ENCODE data around the gene MLST8. TPM values are rescaled to one million over a fixed set of nuclear protein-coding genes. Genes with fewer than 3 reads are reported as not detected.

MLST8 gene
- polyA plus RNA-seq, 1 donor from 2014 or later, result 44.1 TPM

DNA sequence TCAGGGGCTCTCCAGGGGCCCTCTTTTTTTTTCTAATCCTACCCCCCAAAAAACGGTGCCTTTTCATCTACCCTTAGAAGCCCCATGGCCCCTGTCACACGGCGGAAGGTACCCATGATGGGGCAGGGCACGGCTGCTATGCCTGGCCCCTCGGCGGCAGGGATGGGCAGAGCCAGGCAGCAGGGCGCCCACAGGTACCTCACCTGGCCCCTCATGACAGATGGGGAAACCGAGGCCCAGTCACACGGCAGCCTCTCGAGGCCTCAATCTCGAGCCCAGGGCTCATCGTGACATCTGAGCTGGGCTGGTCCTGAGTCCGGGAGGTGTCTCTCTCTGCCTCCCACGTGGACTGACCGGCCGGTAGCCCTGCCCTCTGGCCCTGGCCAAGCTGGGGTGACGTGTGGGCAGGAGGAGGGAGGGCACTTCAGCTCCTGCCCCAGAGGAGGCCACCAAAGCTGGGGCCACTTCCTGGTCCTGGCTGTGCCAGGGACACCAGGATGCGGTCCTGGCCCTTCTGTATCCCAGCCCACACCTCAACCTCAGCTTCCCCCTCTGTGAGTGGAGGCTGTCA lies 38.1 kb upstream of the MLST8 start:
- Mint-ChIP-seq H3K9me3 (no peaks in the 10 kb centered on the region), H3K36me3 (no peaks in the 10 kb centered on the region), H3K4me1 (no peaks in the 10 kb centered on the region), H3K27me3 (no peaks in the 10 kb centered on the region), H3K4me3 (no peak overlapping the region), H3K27ac (no peak overlapping the region)

DNA sequence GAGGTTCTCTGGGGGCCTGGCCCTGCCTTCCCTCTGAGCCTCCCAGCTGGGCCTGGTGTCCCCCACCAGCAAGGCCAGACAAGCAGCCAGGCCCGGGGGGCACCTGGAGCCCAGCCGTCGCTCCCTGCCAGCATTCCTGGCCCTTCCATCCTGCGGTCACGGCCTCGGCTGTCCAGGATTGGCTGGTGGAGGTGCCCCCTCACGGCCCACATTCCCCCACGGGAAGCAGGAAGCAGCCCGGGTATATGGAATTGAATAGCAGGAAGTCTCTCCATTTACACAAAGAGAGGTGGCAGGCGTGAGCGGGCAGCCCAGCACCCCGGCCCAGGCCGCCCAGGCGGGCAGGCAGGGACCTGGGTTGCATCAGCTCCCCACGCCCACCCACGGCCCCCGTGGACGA lies 35.2 kb upstream of the MLST8 start:
- no peak overlapping the region for H3K4me3 Mint-ChIP-seq
- H3K9me3 Mint-ChIP-seq, result no peaks in the 10 kb centered on the region
- H3K4me1 Mint-ChIP-seq, result no peaks in the 10 kb centered on the region
- peaks cover 5% of the 10 kb centered on the region for H3K36me3 Mint-ChIP-seq
- H3K27me3 Mint-ChIP-seq, result no peaks in the 10 kb centered on the region
- H3K27ac Mint-ChIP-seq, result no peak overlapping the region

DNA sequence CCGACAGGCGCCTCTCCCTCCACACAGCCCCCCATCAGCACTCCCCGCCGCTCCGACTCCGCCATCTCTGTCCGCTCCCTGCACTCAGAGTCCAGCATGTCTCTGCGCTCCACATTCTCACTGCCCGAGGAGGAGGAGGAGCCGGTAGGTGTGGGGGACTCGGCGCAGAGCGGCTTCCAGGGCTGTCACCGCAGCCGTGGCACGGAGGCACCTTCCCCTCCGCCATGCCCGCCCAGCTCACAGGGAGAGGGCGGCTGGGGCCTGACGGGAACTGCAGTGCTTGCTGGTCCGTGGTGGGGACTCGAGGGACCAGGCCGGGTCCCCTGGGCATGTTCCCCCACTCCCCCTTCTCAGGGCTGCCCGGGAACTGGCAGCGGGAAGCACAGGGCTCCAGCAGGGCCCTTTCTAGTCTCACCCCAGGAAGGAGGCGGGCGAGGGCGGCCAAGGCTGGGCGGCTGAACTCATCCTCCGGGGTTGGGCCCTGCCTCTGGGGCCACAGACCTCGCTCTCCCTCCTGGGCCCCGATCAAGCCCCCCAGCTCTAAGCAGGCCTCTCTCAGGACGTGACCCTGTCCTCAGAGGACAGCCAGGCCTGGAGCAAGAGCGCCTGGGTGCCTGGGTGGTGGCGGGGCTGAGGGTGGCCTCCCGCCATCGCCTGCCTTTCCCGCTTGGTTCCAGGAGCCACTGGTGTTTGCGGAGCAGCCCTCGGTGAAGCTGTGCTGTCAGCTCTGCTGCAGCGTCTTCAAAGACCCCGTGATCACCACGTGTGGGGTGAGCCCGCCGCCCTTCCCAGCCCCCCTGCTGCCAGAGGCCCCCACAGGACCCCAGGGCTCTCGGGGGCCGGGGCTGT lies 34.4 kb upstream of the MLST8 start:
- H3K9me3 Mint-ChIP-seq, result no peaks in the 10 kb centered on the region
- H3K27ac Mint-ChIP-seq, result no peak overlapping the region
- H3K4me1 Mint-ChIP-seq, result no peaks in the 10 kb centered on the region
- no peak overlapping the region for H3K4me3 Mint-ChIP-seq
- no peaks in the 10 kb centered on the region for H3K27me3 Mint-ChIP-seq
- peaks cover 5% of the 10 kb centered on the region for H3K36me3 Mint-ChIP-seq

DNA sequence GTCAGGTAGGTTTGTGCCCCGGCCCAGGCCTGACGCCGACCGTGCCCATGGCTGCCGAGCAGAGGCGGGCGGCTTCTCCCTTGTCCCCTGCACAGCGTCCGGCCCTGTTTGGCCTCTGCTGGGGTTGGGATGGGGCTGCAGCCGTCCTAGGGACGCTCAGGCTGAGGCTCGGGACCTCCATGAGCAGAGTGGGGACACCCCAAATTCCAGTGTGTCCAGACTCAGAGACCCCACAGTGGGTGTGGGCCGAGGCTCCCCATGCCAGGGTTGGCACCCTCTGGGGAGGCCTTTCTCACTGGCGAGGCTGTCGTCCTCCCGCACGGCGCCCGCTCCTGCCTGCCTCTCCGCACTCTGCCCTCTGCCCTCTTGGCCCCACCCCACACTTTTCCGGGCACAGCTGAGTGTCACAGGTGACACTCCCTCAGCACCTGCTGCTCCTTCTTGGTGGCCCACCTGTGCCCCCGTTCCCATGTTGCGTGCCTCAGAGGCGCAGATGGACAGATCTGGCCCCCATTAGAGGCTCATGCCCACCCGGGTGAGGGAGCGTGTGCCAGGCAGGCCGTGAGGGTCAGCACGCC lies 33.6 kb upstream of the MLST8 start:
- Mint-ChIP-seq H3K27ac (no peak overlapping the region), H3K9me3 (no peaks in the 10 kb centered on the region), H3K4me1 (no peaks in the 10 kb centered on the region), H3K4me3 (no peak overlapping the region), H3K36me3 (peaks cover 6% of the 10 kb centered on the region), H3K27me3 (no peaks in the 10 kb centered on the region)

DNA sequence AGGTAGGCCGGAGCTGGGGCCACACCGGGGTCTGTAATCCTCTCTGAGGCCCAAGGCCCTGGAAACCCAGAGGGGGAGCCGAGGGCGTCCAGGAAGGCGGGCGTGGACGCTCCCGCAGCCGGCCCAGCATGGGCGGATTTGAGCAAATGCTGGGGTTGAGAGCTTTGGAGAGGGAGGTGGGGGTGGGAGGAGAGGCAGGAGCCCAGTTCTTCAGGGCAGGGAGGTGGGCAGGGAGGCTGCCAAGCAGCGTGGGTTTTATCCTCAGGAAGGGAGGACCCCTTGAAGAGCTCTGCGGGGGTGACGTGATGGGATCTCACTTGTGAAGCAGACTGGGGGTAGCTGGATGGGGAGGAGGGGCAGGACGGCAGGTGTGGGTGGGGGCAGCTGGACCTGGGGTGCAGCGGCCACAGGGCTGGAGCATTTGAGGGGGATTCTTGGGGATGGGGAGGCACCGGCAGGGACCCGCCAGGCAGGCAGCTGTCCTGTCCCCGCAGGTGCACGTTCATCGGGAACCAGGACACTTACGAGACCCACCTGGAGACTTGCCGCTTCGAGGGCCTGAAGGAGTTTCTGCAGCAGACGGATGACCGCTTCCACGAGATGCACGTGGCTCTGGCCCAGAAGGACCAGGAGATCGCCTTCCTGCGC lies 32.4 kb upstream of the MLST8 start:
- Mint-ChIP-seq H3K4me3 (no peak overlapping the region), H3K27me3 (no peaks in the 10 kb centered on the region), H3K36me3 (peaks cover 6% of the 10 kb centered on the region), H3K27ac (peak overlapping the region in 1 of 3 donors; percentile 53), H3K4me1 (no peaks in the 10 kb centered on the region), H3K9me3 (no peaks in the 10 kb centered on the region)

DNA sequence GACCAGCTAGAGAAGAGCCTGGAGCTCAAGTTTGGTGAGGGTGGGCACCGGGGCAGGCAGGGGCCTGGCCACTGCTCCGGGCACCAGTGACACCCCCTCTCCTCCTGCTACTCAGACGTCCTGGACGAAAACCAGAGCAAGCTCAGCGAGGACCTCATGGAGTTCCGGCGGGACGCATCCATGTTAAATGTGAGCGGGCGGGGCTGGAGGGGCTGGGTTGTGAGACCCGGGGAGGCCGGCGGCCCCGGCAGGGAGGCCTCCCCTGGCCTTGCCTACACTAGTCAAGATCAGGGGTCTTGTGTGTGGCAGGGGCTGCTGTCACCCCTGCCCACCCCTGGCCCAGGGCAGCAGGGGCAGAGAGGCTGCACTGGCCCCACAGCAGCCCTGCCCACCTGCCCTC lies 31.9 kb upstream of the MLST8 start:
- Mint-ChIP-seq H3K4me3 (no peak overlapping the region), H3K27ac (no peak overlapping the region), H3K9me3 (no peaks in the 10 kb centered on the region), H3K4me1 (no peaks in the 10 kb centered on the region), H3K36me3 (peaks cover 6% of the 10 kb centered on the region), H3K27me3 (no peaks in the 10 kb centered on the region)

DNA sequence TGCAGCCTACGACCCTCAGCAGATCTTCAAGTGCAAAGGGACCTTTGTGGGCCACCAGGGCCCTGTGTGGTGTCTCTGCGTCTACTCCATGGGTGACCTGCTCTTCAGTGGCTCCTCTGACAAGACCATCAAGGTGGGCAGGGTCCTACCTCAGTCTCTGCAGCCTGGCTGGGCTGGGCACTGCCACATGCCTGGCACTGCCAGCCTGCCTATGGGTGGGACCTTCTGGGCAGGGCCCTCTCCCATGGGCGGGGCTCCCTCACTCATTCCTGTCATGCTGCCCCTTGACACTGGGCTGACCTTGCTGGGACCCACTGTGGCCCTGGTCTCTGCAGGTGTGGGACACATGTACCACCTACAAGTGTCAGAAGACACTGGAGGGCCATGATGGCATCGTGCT lies 31.3 kb upstream of the MLST8 start:
- Mint-ChIP-seq H3K27me3 (no peaks in the 10 kb centered on the region), H3K4me3 (no peak overlapping the region), H3K27ac (peak overlapping the region in 1 of 3 donors; percentile 62), H3K36me3 (peaks cover 6% of the 10 kb centered on the region), H3K9me3 (no peaks in the 10 kb centered on the region), H3K4me1 (no peaks in the 10 kb centered on the region)

DNA sequence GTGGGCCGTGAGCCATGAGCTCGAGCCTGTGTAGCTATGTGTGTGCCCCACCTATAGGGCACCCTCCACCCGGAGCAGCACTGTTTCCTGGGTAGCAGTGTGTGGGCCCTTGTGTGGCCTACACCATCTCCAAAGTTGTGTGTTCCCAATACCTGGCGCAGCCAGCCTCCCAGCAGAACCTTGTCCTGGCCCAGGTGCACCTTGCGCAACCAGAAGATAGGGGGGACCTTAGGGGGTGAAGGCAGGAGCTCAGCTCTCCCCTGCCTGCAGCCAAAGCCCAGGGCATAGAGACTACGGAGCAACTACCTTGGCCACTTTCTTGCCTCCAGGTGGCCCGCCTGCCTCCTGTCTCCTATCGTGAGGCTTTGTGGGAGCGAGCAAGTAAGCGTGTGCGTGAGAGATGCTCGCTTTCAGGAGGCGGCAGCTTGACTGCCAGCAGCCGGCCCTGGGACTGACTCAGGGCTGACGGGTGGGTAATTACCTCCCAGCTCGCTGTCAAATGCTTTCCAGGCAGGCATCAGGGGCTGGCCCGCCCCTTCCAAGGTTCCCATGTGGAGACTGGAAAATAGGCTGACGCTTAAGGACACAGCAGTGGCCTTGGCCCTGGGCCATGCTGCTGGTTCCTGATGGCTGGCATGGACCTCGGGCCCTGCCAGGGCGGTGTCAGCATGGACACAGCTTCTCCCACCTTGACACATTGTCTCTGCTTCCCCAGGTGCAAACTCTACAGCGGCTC lies 30.7 kb upstream of the MLST8 start:
- Mint-ChIP-seq H3K4me3 (no peak overlapping the region), H3K27me3 (no peaks in the 10 kb centered on the region), H3K36me3 (peaks cover 6% of the 10 kb centered on the region), H3K27ac (no peak overlapping the region), H3K4me1 (no peaks in the 10 kb centered on the region), H3K9me3 (no peaks in the 10 kb centered on the region)

DNA sequence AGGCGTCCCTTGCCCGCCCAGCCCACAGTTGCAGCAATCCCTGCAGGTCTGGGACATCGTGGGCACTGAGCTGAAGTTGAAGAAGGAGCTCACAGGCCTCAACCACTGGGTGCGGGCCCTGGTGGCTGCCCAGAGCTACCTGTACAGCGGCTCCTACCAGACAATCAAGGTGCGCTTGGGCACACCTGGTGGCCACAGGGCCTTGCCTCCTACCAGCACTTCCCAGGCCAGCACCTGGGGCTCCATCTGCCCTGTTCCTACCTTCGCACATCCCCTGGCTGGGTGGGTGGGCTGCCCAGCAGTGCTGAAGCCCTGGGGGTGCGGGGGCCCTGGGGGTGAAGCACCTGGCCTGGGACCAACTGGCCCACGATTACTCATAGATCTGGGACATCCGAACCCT lies 29.8 kb upstream of the MLST8 start:
- H3K4me1 Mint-ChIP-seq, result no peaks in the 10 kb centered on the region
- no peaks in the 10 kb centered on the region for H3K27me3 Mint-ChIP-seq
- H3K27ac Mint-ChIP-seq, result no peak overlapping the region
- H3K9me3 Mint-ChIP-seq, result no peaks in the 10 kb centered on the region
- peaks cover 6% of the 10 kb centered on the region for H3K36me3 Mint-ChIP-seq
- no peak overlapping the region for H3K4me3 Mint-ChIP-seq

DNA sequence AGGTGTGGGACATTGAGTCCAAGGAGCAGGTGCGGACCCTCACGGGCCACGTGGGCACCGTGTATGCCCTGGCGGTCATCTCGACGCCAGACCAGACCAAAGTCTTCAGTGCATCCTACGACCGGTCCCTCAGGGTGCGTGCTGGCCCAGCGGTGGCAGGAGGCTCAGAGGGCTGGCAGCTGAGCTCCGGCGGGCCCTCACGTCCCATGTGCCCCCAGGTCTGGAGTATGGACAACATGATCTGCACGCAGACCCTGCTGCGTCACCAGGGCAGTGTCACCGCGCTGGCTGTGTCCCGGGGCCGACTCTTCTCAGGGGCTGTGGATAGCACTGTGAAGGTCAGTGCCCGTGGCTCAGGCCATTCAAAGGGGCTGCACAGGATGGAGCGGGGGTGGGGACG lies 29.2 kb upstream of the MLST8 start:
- Mint-ChIP-seq H3K4me3 (peak overlapping the region in 1 of 4 donors; percentile 28), H3K9me3 (no peaks in the 10 kb centered on the region), H3K27me3 (no peaks in the 10 kb centered on the region), H3K27ac (no peak overlapping the region), H3K36me3 (peaks cover 6% of the 10 kb centered on the region), H3K4me1 (no peaks in the 10 kb centered on the region)

DNA sequence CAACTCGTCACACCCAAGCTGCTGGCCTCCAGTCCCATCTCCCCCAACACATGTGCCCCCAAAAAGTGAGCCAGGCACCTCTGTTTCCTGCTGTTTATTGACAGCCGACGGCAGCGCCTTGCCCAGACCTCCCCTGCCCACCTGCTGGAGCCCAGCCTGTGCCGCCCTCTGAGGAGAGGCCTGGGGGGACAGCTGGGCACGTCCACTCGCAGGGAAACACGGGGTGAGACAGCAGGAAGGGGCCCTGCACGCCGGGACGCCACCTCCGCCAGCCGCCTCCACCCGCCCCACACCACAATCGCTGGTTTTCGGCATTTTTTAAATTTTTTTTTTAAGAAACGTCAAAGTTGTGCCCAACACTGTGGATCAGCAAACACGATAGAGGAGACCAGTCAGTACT lies 28.2 kb upstream of the MLST8 start:
- Mint-ChIP-seq H3K4me1 (no peaks in the 10 kb centered on the region), H3K9me3 (no peaks in the 10 kb centered on the region), H3K4me3 (no peak overlapping the region), H3K36me3 (peaks cover 6% of the 10 kb centered on the region), H3K27me3 (no peaks in the 10 kb centered on the region), H3K27ac (no peak overlapping the region)

DNA sequence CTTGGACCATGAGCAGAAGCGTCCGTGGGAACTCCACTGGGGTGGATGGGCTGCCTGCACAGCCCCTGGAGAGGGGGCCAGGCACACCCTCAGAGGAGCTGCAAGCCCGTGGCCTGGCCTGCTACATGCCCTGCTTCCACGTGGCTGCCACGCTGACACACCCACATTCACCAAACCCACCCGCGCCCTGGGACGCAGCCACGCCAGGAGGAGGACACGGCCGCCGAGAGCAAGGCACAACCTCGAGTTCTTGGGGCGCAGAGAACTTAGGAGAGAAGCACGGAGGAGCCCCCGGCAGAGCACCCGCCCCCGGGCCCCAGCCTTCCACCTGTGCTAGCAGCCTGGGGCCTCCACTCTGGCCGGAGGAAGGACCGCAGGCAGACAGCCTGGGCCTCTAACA lies 27.7 kb upstream of the MLST8 start:
- H3K27ac Mint-ChIP-seq, result no peak overlapping the region
- no peaks in the 10 kb centered on the region for H3K4me1 Mint-ChIP-seq
- peaks cover 6% of the 10 kb centered on the region for H3K36me3 Mint-ChIP-seq
- peak overlapping the region in 1 of 4 donors; percentile 60 for H3K4me3 Mint-ChIP-seq
- H3K27me3 Mint-ChIP-seq, result no peaks in the 10 kb centered on the region
- H3K9me3 Mint-ChIP-seq, result no peaks in the 10 kb centered on the region

DNA sequence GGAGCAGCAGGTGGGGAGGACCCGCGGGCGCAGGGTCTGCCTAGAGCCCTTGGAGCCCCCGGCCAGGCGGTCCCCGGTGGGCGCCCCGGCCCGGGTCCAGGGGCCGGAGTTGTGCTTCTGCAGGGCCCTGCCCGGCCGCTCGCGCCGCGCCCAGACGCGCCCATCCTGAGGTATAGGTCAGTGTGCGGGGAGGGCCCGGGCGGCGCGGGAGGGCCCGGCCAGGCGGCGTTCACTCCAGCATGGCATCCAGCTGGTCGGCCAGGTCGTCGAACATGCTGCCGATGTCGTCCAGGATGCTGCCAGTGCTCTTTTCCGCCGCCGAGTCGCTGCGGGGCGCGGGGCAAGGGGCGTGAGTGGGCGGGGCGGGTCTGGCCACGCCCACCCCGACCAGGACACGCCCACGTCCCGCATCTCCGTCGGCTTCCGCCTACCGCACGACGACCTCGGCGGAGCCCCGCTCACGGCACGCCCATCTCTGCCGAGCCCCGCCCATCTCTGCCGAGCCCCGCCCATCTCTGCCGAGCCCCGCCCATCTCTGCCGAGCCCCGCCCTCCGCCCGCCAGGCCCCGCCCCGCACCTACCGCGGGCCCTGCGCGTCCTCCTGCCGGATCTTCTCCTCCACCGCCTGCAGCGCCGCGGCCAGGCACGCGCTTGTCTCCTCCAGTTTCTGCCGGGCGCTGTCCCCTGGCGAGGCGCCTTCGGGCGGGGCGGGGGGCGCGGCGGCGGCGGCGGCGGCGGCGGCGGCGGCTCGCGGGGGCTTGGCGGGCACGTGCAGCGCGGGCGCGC lies 26.7 kb upstream of the MLST8 start:
- peaks cover 0 to under 1% (median 0%) of the 10 kb centered on the region in 3 donors for H3K4me1 Mint-ChIP-seq
- no peak overlapping the region for H3K4me3 Mint-ChIP-seq
- H3K9me3 Mint-ChIP-seq, result no peaks in the 10 kb centered on the region
- no peaks in the 10 kb centered on the region for H3K27me3 Mint-ChIP-seq
- H3K36me3 Mint-ChIP-seq, result peaks cover 6% of the 10 kb centered on the region
- H3K27ac Mint-ChIP-seq, result no peak overlapping the region

DNA sequence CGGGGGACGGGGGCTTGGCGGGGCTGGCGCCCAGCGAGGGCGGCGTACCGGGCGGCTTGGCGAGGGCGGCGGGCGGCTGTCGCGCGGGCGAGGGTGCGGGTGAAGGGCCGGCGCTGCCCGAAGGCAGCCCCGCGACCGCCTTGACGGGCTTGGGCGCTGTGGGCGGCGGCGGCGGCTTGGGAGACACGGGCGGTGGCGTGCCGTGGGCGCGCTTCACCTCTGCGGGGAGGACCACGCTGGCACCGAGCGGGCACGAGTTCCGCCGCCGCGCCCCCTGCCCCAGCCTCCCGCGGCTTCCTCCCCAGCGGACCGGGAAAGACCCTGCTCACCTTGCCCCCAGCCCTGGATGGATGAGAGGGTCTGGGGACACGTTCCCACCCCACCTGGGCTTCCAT lies 26.1 kb upstream of the MLST8 start:
- Mint-ChIP-seq H3K36me3 (peaks cover 4% of the 10 kb centered on the region), H3K27me3 (no peaks in the 10 kb centered on the region), H3K4me1 (peaks cover 0 to 2% (median 0%) of the 10 kb centered on the region in 3 donors), H3K9me3 (no peaks in the 10 kb centered on the region), H3K4me3 (no peak overlapping the region), H3K27ac (no peak overlapping the region)
